Prostate gland (tissue), 2 donors: ENCODE data around the gene KSR2. TPM values are rescaled to one million over a fixed set of nuclear protein-coding genes. Genes with fewer than 3 reads are reported as not detected.

ENCODE experiments used
- DNase-seq: peaks from one replicate; pipeline ENCODE4 v3.0.0-alpha.2; 2019; ENCODE audit warnings: low spot score
- H3K27ac ChIP-seq, 2 donors: fragments of 200-600 bp; sonication (generic); 2 replicates each; pipeline ENCODE4 v1.5.1; 2017 to 2019
- H3K27me3 ChIP-seq: fragments of 200-600 bp; sonication (generic); replicated peaks from 2 replicates; pipeline ENCODE4 v1.5.1; 2019; ENCODE audit not compliant: insufficient read depth
- H3K36me3 ChIP-seq, 2 donors: fragments of 200-600 bp; sonication (generic); 1 replicate in 1 of 2; 2 replicates in 1 of 2; pipeline versions ENCODE4 v1.5.1 to v1.8.1; 2017 to 2019
- H3K4me1 ChIP-seq: fragments of 200-600 bp; sonication (generic); replicated peaks from 2 replicates; pipeline ENCODE4 v1.5.1; 2019
- H3K4me3 ChIP-seq, 2 donors: fragments of 200-600 bp; sonication (generic); 2 replicates each; pipeline ENCODE4 v1.5.1; 2017 to 2019
- H3K9me3 ChIP-seq: fragments of 200-600 bp; sonication (generic); 2 replicates; pipeline ENCODE4 v1.5.1; 2017
- POLR2A ChIP-seq: fragments of 450-650 bp; IDR thresholded peaks from one replicate; pipeline ENCODE4 v1.6.1; 2016; ENCODE audit warnings: antibody characterized with exemption, mild to moderate bottlenecking
- POLR2AphosphoS5 ChIP-seq: sonication (generic); formaldehyde crosslinking; IDR thresholded peaks from one replicate; pipeline ENCODE4 v1.6.1; 2017; ENCODE audit warnings: antibody characterized with exemption
- WGBS: methylation state at CpG from one replicate; pipeline ENCODE4 v1.1.5; 2018; 5-methylcytosine and 5-hydroxymethylcytosine counted together
- intact Hi-C: fragments of 100-400 bp; cut with DNase I; formaldehyde crosslinking; loops from one replicate; pipeline ENCODE4 v1.14.2; 2022
- total RNA-seq, 2 donors: library from RNA; depleted of rRNA; stranded (reverse); fragments of >200 nt; gene quantifications; one replicate each; pipeline ENCODE4 v1.1.0, GENCODE V29; 2016
- TF ChIP-seq, protein P1 (sequence below), 4 experiments: fragments of 200-600 bp in 2 of 4; fragments of 450-650 bp in 2 of 4; sonication (generic) in 2 of 4; IDR thresholded peaks; 1 replicate in 3 of 4; 2 replicates in 1 of 4; pipeline ENCODE4 v1.5.1; 2016 to 2019; ENCODE audit warnings: antibody characterized with exemption in 4 of 4, mild to moderate bottlenecking in 2 of 4, moderate library complexity in 2 of 4

Gene KSR2
- total RNA-seq, 2 donors from 2014 or later = 1.0 to 1.7 TPM

DNA sequence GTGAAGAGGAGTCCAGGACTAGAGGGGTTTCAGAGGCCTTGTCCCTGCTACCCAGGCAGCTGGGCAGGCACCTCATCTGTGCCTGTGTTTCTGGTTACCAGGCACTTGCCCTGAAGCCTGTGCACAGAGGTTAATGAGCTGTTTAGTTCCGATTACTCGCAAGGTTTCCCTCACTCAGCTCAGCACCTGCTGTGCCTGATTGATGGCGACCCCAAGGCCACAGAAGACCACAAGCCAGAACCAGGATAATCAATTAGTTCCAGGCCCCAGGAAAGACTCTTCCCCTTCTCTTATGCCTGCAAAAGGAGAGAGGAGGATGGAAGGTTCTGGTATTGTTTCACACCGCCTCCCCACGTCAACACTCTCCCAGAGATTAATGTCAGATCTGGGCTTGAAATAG, 518.6 kb downstream of the KSR2 start:
- intact Hi-C loops = no loop called here
- H3K9me3 ChIP-seq = no peaks in the 10 kb centered on the region
- 76% methylated on average over 5 of the region's 5 CpGs for WGBS
- H3K4me1 ChIP-seq = no peaks in the 10 kb centered on the region
- no peak for DNase-seq
- no peaks in the 10 kb centered on the region for H3K36me3 ChIP-seq
- no peaks in the 10 kb centered on the region for H3K27me3 ChIP-seq
- H3K27ac ChIP-seq = no peak overlapping the region
- no peak overlapping the region for H3K4me3 ChIP-seq
- TF ChIP-seq POLR2A (no peak), POLR2AphosphoS5 (no peak)
- TF ChIP-seq, protein P1, sequence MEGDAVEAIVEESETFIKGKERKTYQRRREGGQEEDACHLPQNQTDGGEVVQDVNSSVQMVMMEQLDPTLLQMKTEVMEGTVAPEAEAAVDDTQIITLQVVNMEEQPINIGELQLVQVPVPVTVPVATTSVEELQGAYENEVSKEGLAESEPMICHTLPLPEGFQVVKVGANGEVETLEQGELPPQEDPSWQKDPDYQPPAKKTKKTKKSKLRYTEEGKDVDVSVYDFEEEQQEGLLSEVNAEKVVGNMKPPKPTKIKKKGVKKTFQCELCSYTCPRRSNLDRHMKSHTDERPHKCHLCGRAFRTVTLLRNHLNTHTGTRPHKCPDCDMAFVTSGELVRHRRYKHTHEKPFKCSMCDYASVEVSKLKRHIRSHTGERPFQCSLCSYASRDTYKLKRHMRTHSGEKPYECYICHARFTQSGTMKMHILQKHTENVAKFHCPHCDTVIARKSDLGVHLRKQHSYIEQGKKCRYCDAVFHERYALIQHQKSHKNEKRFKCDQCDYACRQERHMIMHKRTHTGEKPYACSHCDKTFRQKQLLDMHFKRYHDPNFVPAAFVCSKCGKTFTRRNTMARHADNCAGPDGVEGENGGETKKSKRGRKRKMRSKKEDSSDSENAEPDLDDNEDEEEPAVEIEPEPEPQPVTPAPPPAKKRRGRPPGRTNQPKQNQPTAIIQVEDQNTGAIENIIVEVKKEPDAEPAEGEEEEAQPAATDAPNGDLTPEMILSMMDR (IDR thresholded peaks at IDR 0.05) = no peak

GRCh38 chr12:117447665-117448366, 521.0 kb downstream of the KSR2 start:
- intact Hi-C loops = no loop called here
- Histone ChIP-seq H3K4me3 (no peak overlapping the region), H3K4me1 (no peaks in the 10 kb centered on the region), H3K36me3 (no peaks in the 10 kb centered on the region), H3K9me3 (no peaks in the 10 kb centered on the region), H3K27me3 (no peaks in the 10 kb centered on the region), H3K27ac (no peak overlapping the region)
- 92% methylated on average over 6 of the region's 6 CpGs for WGBS
- TF ChIP-seq POLR2A (no peak), POLR2AphosphoS5 (no peak)
- TF ChIP-seq, protein P1 (IDR thresholded peaks at IDR 0.05) = no peak
- DNase-seq = no peak

GRCh38 chr12:117444781-117445180, 524.0 kb downstream of the KSR2 start:
- 62% methylated on average over 4 of the region's 4 CpGs for WGBS

DNA sequence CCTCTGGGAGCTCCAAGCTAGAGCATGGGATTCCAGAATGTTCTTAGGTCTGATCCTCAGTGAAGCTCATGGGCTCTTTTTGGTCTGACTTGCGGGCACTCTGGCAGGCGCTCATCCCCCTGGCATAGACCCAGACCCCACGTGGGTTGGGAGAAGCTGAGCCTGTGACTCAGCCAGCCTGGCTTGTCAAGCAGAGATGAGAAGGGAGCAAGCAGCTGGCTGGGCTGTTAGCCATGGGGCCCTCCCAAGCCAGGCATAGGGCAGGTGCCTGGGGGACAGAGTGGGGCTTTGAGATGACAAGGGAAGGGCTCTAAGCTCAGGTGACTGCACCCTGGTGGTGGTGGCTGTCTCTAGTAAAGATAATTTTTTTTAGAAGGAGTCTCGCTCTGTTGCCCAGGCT, 527.0 kb downstream of the KSR2 start:
- peak; percentile 22 for DNase-seq
- 30% methylated on average over 4 of the region's 4 CpGs for WGBS
- intact Hi-C loops = no loop called here
- H3K4me3 ChIP-seq = no peak overlapping the region
- TF ChIP-seq, protein P1 (IDR thresholded peaks at IDR 0.05) = no peak
- TF ChIP-seq POLR2A = no peak
- TF ChIP-seq POLR2AphosphoS5 = peak; percentile 64
- no peaks in the 10 kb centered on the region for H3K36me3 ChIP-seq
- H3K27me3 ChIP-seq = no peaks in the 10 kb centered on the region
- no peaks in the 10 kb centered on the region for H3K4me1 ChIP-seq
- H3K9me3 ChIP-seq = no peaks in the 10 kb centered on the region
- H3K27ac ChIP-seq = no peak overlapping the region

More at GRCh38 chr12:117444781-117445180, 524.0 kb downstream of the KSR2 start:
- H3K4me1 ChIP-seq = no peaks in the 10 kb centered on the region
- H3K27me3 ChIP-seq = no peaks in the 10 kb centered on the region
- no peak overlapping the region for H3K27ac ChIP-seq
- no peaks in the 10 kb centered on the region for H3K36me3 ChIP-seq
- TF ChIP-seq POLR2A = no peak
- TF ChIP-seq, protein P1 (IDR thresholded peaks at IDR 0.05) = no peak
- no peak for TF ChIP-seq POLR2AphosphoS5
- intact Hi-C loops = no loop called here
- H3K4me3 ChIP-seq = no peak overlapping the region
- no peaks in the 10 kb centered on the region for H3K9me3 ChIP-seq
- DNase-seq = no peak

DNA sequence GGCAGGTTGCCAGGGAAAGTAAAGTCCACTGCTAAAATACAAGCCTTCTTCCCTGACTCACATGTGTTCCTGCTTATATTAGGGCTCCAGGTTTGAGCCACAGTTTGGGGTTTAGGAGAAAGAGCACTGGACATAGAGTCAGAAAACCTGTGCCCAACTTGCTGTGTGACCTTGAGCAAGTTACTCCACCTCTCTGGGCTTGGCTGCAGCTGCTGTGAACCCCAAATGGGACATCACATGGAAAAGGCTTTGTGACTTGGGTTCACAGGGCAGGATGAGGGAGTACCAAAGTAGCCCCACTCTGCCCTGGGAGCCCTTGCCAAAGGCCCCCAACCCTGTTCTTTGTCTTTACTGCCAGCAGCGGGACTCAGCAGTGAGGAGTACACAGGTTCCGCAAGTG, 528.4 kb downstream of the KSR2 start:
- H3K36me3 ChIP-seq = no peaks in the 10 kb centered on the region
- WGBS = 86% methylated on average over 2 of the region's 2 CpGs
- no peak overlapping the region for H3K27ac ChIP-seq
- H3K4me1 ChIP-seq = no peaks in the 10 kb centered on the region
- H3K27me3 ChIP-seq = no peaks in the 10 kb centered on the region
- intact Hi-C loops = no loop called here
- no peaks in the 10 kb centered on the region for H3K9me3 ChIP-seq
- H3K4me3 ChIP-seq = no peak overlapping the region
- TF ChIP-seq POLR2AphosphoS5 = no peak
- no peak for TF ChIP-seq POLR2A
- no peak for DNase-seq
